NCI-H345 treated with DMSO at 0.1 percent for 48 hours (cell line): ENCODE measurements around the gene RNF181.
"Not testable (repeated sequence)": the region's sequence is repeated elsewhere in the genome, so short reads cannot be mapped to it uniquely, and the experiment has no call there.

ENCODE experiments used
- DNase-seq: peaks from one replicate; lab custom pipeline; 2025; ENCODE audit not compliant: unreplicated experiment; lab: John Stamatoyannopoulos, UW

The RNF181 gene

DNA sequence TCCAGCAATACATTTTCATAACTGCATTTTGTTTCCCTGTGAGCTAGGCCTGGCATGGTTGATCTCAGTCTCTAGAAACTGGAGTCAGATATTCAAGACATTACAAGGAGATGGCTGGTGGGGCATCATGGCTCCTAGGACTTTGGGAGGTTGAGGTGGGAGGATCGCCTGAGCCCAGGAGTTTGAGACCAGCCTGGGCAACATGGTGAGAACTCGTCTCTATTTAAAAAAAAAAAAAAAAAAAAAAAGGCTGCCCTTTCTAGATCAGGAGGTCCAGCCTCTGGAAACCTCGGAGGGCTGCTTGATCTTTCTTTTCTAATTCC lies 18.5 kb upstream of the RNF181 start:
- no peak for DNase-seq

DNA sequence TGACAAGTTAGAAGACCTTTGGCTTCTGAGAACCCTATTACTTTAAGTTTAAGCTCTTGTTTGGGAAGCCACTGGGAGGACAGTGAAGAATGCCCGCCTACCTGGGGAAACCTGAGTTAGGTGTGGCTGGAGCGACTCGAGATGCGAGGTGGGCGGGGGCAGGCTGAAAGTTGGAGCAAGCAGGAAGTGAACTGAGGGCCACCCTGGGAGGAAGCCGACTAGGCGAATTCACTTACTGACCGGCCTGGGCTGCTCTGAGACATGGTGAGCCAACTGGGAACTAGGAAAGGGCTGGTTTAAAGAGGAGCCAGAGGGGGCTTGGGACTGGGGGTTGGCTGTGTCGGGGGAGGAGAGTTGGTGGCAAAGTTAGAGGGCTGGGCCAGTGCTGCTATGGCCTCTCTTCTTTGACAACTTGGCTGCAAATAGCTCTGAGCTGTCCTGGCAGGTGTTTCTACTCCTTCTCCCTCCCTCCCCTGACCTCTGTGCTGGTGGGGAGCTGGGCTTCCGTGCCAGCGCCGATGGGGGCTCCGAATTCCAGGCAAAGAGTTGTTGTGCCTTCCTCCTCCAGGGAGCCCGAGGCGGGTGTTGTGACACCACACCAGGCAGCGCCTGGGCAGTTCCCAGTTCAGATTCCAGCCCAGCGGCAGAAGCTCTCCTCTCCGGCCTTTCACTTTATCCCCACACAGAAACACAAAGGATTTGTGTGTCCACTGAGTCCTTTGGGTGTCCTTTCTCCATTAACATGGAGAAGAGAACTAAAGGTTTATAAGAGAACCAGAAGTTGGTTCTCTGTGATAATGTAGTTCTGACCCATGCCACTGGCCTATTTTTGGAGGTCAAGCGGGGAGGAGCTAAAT lies 17.9 kb upstream of the RNF181 start, which contains the start of gene VAMP8:
TSS of gene VAMP8 (plus strand) at position 201 of the 857 bp plus-strand sequence. CDS start at position 262, 61 bp downstream.
- no peak for DNase-seq

DNA sequence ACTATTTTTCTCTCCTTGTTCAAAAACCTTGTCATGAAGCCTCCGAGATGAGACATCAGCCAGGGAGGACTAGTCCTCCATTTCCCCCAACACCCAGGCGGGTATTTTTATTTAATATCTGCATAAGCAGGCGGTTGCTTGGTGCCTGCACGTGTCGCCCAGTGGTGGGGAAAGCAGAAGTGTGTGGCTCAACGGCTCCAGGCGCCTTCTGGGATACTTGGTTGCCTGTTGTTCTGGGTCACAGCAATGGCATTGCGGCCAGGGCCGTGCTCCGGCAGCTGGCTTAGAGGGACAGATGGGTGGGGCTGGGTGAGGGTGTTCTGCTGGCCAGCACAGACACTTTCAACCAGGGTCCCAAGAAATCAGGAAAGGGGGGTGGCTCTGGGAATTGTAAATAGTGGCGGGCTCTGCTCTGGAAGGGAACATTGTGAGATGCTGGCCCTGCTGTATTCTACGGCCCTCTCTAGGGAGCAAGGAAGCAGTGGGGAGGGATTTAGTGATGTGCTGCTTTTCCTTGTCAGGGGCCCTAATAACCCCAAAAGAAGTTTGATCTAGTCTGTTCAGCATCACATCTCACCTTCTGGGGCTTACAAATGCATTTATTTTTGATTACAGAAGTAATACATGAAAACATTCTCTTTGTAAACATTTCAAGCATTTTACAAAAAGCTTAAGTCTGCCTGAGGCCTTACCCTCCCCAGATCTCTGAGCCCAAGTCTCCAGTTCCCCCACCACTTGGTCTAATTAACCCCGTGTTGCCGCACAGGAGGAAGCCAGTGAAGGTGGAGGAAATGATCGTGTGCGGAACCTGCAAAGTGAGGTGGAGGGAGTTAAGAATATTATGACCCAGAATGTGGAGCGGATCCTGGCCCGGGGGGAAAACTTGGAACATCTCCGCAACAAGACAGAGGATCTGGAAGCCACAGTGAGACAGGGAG lies 17.0 kb upstream of the RNF181 start:
- DNase-seq: no peak

DNA sequence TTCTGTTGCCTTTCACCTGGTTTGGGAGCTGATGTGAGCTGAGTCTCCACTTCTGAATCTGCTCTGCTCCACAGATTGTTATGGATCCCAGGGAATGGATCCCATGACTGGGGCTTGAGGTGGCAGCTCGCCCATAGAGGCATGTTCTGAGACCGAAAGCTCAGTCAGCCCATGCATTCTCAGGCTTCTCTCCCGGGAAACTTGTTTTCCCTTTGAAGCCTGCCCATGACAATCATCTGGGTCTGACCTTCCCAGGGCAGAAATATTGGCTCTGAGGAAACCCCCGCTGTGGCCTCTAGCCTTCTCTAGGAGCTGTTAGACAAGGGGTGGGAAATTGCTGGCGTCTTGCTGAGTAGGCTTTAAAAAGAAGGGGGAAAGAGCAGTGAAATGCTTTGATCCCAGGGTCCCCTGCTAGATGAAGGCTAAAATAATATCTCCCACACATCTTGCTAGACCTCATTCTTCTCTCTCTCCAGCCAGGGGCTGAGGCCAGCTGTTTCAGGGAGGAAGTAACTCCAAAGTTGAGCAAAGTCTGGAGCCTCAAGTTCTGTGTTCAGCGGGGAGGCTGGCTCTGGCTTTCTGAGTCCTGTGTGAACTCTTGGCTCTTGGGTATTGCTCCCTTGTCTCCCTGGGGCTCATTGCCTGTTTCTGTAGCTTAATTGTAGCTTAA lies 16.1 kb upstream of the RNF181 start:
- DNase-seq: no peak

DNA sequence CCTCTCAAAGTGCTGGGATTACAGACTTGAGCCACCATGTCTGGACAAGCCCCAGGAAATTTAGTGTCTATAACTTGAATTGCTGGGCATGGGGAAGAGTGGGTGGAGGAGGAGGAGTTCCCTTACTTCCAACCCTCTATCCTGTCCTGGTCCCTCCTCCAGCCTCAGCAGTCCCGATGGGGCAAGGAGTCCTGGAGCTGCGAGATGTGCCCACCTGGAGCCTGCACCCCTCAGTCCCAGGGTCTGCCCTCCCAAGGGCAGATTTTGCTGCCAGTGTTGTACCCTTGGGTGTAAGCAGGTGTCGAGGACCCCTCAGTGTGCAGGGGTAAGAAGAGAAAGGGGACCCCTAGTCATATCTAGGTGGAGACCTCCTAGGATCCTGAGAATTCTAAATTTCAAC lies 15.3 kb upstream of the RNF181 start:
- no peak for DNase-seq

DNA sequence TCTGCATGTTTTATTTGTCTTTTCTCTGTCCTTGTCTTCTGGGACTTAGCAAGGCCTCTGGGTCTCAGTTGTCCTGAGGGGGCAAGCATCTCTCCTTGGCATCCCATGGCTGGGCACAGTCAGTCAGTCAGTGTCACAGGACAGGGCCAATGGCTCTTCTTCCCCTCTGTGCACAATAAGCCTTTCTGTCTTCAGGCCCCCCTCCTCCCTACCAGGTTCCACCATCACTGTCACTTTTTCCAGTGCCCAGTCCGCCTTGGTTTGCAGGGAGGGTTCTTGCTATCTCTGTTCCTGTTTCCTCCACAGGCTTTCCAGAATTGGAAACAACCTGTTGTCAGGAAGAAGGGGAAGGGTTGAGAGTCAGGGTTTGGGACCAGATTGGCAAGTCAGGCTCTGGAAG lies 13.1 kb upstream of the RNF181 start:
- no peak for DNase-seq

DNA sequence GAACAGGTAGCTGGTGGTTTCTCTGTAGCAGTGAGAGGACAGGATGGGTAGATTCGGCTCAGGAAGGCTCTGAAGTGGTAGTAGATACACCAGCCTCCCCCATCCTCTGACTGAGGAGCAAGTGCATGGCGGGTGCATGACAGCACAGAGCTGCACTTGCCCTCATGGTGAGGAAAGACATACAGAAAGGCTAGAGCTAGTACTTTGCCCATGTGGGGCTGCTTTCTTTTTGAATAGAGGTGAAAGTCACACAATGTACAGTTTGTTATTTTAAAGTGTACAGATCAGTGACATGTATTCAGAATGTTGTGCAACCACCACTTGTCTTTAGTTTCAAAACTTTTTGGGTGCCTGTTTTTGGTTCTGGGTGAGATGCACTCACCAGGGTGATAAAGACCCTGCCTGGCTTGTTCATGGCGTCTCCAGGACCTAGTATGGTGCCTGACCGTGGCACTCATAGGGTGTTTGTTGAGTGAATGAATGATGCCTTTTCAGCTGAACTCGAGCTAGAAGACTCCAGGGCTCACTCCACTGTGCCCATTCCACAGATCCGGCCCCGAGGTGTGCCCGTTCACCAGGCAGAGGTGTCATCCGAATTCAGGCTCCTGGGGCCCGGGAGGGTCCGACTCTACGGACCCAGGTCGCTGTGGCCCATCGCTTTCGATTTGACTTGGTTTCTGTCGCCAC lies 11.7 kb upstream of the RNF181 start:
- no peak for DNase-seq

DNA sequence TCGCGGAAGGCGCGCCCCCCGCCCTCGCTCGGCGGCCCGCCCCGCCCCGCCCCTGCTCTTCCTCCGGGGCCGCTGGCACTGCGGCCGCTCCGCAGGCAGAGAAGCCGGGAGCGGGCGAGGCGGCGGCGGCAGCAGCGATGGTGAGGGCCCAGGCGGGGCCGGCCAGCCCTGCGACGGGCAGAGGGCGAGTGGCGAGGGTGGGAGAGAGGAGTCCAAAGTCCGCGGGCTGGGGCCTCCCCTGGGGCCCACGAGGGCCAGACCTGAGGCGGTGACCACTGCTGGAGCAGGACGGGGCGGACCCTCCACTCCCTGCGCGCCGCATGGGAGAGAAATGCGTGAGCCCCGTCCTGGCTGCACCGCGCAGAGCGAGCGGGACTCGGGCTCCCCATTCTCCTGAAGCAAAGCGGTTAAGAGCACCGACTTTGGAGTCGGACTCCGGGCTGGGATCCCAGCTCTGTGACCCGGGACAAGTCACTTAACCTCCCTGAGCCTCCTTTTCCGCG lies 11.1 kb upstream of the RNF181 start, which contains the start of gene VAMP5:
TSS of gene VAMP5 (plus strand) at position 78 of the 503 bp plus-strand sequence. CDS start at position 138, 60 bp downstream.
- no peak for DNase-seq

DNA sequence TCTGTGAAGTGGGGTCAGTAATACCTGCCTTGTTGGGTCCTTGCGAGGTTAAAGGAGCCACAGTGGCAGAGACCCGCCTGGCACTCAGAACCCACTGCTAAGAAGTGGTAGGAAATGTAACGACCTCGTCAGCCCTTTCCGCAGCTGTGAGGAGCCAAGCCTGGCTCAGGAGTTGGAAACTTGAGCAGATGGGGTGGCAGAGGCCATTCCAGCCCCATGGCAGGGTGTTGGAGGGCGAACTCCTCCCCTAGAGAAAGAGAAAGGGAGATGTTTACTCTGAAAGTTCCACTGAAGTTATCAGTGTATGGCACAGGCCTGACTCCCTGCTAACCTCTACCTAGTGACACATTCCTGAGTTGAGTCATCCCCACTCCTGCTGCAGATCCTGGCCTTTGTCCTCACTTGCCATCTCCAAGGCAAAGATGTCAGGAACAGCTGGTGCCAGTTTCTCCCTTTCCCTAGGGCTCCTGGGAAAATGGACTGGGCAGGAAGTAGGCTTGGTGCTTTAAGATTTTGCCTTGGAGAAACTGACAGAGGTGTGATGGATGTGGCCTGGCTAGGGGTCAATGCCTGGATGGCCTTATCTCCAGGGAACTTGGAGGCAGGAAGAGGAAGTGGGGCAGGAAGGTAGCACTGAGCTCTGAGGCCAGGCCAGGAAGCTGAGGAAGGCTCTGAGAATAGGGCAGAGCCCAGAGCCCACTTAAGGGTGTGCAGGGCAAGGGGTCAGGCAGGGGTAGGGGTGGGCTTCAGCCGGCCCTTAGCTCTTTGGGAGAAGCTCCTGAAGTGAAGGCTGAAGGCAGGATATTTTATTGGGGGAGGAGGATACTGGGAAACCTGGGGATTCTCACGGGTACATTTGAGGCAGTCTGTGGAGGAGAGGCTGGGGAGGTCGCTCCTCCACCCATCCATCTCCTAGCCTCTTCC lies 10.4 kb upstream of the RNF181 start:
- no peak for DNase-seq

DNA sequence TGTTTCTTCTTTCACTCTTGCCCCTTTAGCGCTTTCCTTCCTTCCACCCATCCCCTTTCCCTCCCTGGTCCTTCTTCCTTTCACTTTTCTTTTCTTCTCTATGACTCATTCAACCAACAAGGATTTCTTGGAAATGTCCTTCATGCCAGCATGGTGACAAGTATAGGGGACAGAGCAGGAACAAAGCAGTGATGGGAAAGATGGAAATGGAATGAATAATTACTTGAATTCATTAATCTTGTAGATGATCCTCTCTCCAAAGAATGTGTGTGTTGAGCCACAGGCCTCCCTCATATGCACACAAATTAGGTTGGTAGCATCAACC lies 9.8 kb upstream of the RNF181 start:
- no peak for DNase-seq

DNA sequence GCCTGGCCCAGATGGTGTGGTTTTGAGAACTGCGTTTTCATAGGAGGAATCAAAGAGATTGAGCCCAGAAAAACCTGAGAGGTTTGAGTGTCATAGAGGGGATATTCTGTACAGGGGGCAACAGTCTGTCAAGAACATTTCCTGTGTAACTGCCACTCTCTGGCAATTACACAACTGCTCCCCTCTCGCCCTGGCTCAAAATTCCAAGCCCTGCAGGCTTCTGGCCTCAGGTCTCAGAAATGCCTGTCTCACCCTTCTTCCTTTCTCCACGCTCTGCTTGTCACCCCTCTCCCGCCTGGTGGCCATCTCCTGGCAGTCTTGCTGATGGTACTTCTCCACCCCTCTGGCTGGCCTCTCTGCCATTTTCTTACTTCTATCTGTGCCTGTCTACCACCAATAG lies 7.3 kb upstream of the RNF181 start:
- DNase-seq: no peak

DNA sequence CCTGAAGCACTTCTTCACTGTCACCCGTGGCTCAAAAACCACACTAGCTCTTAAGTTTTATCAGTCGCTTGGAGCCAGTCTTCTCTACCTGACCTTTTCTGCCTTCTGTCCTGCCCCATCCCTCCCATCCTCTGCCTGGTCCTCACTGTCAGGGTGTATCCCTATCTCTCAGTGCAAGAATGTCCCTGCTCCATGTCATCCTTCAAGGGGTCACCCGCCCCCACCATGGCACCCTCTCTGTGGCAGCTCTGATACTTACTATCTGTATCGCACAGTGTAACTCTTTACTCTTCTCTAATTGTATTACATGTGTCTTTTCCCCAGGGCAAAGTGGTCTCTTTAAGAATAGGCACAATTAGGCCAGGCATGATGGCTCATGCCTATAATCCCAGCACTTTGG lies 6.9 kb upstream of the RNF181 start:
- no peak for DNase-seq

DNA sequence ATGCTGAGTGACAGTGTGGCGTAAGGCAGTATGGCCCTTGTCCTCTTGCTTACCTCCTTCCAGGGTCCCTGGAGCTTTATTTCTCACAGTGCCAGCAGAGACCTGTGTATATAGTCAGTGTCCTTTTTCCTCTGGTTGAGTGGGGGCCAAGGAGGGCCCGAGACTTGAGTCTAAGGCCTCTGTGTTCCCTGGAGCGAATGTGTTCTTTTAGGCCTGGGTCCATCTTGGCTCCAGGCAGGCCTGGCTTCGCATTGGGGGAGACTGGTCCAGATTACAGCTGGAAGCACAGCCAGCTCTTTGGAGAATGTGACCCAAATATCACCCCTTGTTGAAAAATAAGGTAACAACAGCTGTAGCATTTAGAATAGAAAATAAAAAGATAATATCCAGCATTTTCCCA lies 6.4 kb upstream of the RNF181 start:
- no peak for DNase-seq

DNA sequence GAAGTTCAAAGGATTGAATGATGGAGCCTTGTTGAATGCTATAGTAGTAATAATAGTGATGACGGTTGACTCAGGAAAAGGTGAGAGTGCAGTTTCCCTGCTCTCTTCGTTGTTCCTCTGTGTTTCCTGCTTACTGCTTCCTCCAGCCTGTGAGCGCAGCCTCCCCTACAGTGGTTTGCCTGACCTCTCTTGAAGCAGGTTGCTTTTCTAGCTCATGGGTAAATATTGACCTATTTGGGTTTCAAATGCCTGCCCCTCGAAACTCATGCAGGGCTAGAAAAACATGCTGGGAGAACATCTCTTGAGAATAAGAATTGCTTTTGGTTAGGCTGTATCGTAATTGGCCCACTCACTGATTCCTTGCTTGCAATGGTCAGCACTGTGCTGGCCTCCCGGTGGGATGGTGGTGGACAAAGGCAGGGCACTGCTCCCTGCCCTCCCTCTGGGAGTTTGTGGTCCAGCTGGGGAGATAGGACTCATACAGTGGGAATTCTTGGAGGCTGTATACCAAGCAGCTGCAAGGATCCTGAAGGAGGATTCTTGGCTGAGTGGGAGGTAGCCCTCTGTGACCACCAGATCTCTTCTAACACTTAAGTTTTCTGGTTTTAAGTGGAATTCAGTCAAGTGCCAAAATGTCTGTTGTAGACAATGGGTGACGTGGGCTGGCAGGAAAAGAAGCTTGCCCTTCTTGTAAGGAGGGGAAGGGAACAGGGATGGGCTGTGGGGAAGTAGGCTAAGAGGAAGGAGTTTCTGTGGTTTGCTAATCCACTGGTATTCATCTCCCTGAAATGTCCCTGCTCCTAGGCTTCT lies 5.4 kb upstream of the RNF181 start:
- DNase-seq: no peak

DNA sequence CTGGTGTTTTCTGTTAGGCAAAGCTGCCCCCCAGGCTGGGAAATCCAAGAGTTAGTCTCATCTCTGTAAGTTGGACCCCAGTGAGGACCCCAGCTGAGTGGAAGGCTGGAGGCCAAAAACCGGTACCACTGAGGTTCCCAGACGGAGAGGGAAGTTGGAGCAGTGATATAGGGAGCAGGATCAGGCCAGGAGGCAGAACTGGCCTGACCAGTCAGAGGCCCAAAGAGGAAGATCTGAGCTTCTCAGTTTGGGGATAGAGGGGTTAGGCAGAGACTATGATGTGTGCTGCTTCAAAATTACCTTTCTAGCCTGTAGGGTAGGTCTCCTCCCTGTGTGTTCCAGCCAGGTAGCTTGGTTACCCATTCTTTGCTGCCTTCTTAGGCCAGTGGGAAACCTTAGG lies 4.6 kb upstream of the RNF181 start:
- DNase-seq: no peak

DNA sequence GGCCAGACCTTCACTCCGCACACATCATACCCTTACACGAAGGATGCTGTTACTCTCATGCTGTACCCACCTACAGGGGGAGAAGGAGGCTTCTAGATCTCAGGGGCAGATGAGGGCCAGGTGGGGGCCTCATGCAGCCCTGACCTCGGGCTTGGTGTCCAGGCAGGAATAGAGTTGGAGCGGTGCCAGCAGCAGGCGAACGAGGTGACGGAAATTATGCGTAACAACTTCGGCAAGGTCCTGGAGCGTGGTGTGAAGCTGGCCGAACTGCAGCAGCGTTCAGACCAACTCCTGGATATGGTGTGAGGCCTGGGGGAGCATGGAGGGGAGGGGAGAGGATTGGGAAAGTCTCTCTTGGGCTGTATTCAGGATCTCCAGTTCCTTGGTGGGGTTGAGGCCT lies 4.0 kb upstream of the RNF181 start:
- no peak for DNase-seq

DNA sequence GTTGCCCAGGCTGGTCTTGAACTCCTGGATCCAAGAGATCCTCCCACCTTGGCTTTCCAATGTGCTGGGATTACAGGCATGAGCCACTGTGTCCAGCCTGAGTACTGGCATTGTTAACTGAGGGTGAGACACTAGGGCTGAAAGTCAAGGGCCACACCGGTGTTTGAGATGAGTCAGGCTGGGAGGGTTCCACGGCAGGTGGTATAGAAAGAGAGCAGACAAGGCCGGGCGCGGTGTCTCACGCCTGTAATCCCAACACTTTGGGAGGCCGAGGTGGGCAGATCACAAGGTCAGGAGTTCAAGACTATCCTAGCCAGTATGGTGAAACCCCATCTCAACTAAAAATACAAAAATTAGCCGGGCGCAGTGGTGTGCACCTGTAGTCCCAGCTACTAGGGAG lies 3.2 kb upstream of the RNF181 start:
- DNase-seq: not testable (repeated sequence)

DNA sequence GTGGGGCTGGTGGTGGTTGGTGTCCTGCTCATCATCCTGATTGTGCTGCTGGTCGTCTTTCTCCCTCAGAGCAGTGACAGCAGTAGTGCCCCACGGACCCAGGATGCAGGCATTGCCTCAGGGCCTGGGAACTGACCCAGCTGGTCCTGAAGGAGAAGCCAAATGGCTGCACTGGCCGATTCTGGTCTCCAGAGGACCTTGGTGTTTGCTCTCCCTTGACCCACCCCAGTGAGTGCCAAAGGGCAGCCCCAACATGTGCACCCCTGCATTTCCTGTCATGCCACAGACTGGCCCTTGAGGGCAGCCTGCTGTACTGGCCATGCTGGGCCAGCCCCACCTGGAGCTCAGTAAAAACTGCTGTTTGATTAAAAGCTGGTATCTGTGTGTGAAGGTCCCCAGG lies 2.5 kb upstream of the RNF181 start:
- no peak for DNase-seq

DNA sequence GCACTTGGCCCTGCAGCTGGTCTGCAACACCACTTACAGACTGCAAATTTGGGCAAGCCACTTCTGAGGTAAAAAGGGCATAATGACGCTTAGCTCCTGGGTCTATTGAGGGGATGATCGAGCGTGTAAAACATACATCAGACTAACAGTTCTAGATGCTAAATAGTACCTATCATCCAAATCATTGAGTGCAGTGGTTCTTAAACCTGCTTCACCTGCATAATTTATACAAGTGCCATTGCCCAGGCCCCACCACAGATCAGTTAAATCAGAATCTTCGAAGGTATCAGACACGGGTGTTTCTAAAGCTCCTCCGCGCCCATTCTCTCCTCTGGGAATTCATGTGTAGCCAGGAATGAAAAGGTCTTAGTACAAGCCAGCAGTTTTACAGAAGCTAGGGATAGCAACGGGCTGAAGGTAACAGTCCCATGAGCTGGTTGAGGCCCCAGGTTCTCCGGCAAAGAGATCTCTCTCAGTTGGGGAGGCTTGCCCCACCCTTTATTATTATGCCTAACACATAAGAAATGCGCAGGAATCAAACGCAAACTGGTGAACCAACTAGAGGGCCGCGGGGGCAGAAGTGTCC lies 737 bp upstream of the RNF181 start:
- DNase-seq: no peak
